ENCODE measurements around the gene PKP1.

PKP1 gene

GRCh38 chr1:201332021-201332420, 48.7 kb downstream of the PKP1 start:
- DNase-seq, result no peak

- no peak for DNase-seq
These were observed 49.5 kb downstream of the PKP1 start for GRCh38 chr1:201332616-201333335.

GRCh38 chr1:201334325-201335173, 51.2 kb downstream of the PKP1 start:
- DNase-seq, result no peak

- no peak for DNase-seq
These were observed 52.0 kb downstream of the PKP1 start for GRCh38 chr1:201335174-201335870.

- DNase-seq, result no peak
These were observed 52.6 kb downstream of the PKP1 start for GRCh38 chr1:201335901-201336300.

GRCh38 chr1:201336711-201337450, 53.6 kb downstream of the PKP1 start:
- DNase-seq, result no peak

GRCh38 chr1:201341377-201341776, 58.1 kb downstream of the PKP1 start:
- no peak for DNase-seq

- DNase-seq, result no peak
These were observed 61.1 kb downstream of the PKP1 start for GRCh38 chr1:201344206-201345080.

GRCh38 chr1:201345081-201345355, 61.7 kb downstream of the PKP1 start:
- no peak for DNase-seq

GRCh38 chr1:201346337-201346939, 63.1 kb downstream of the PKP1 start:
- DNase-seq, result no peak

GRCh38 chr1:201346987-201347386, 63.7 kb downstream of the PKP1 start:
- no peak for DNase-seq

- no peak for DNase-seq
These were observed 64.3 kb downstream of the PKP1 start for GRCh38 chr1:201347498-201348210.

GRCh38 chr1:201348211-201348566, 64.9 kb downstream of the PKP1 start:
- DNase-seq, result no peak

- DNase-seq, result no peak
These were observed 65.8 kb downstream of the PKP1 start for GRCh38 chr1:201349092-201349491.

GRCh38 chr1:201350361-201350725, 67.0 kb downstream of the PKP1 start:
- no peak for DNase-seq

- no peak for DNase-seq
These were observed 67.6 kb downstream of the PKP1 start for GRCh38 chr1:201350884-201351283.

GRCh38 chr1:201351617-201352016, 68.3 kb downstream of the PKP1 start:
- no peak for DNase-seq

GRCh38 chr1:201353186-201353940, 70.1 kb downstream of the PKP1 start:
- DNase-seq, result no peak

- DNase-seq, result no peak
These were observed 71.0 kb downstream of the PKP1 start for GRCh38 chr1:201354151-201354900.

GRCh38 chr1:201354901-201355295, 71.6 kb downstream of the PKP1 start:
- DNase-seq, result no peak
